ENCODE results near the gene KRCC1.
"Not testable (repeated sequence)": the region's sequence is repeated elsewhere in the genome, so short reads cannot be mapped to it uniquely, and the experiment has no call there.

KRCC1 gene

DNA sequence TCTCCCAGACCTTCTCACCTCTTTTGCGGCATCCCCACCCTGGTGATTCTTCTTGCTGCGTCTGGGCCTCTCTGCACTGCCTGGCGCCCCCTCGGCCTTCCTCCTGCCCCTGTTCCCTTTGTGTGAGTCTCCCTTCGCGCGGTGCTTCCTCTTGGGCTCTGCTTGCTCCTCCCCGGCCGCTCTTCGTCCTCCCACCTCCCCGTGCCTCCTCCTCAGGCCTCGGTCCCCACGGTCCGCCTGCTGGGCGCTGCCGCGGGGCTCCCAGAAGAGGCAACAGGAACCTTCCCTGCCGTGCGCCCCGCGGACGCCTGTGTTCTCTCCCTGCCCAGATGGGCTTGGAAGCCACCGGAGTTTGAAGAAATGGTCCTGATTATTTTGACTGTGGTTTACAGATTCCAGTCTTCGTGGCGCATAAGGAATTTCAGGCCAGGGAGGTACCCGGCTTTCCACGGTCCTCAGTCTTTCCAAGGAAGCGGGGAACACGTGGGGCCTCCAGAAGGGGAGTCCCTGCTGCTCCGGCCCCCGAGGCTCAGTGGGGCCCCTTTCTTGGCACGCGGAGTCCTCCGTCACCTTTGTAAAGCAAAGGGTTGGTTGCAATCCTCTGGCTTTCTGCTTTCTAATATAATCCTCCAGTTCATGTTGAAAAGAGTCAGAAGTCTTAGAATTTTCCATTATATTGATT lies 52.4 kb downstream of the KRCC1 start:
- in situ Hi-C loops (cut with MboI; ENCODE audit: low sequenced_read_pairs) = no loop called here

DNA sequence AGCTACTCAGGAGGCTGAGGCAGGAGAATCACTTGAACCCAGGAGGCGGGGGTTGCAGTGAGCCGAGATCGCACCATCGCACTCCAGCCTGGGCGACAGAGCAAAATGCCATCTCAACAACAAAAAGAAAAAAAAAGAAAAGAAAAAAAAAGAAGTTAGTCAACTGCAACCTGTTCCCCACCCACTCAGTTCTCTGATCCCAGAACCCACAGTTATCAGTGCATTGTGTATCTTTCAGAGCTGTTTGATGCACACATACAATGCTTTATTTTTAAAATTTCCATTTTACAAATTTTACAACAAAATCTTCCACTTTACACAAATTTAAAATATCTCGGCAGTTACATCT lies 53.2 kb downstream of the KRCC1 start:
- in situ Hi-C loops (cut with MboI; ENCODE audit: low sequenced_read_pairs) = no loop called here

DNA sequence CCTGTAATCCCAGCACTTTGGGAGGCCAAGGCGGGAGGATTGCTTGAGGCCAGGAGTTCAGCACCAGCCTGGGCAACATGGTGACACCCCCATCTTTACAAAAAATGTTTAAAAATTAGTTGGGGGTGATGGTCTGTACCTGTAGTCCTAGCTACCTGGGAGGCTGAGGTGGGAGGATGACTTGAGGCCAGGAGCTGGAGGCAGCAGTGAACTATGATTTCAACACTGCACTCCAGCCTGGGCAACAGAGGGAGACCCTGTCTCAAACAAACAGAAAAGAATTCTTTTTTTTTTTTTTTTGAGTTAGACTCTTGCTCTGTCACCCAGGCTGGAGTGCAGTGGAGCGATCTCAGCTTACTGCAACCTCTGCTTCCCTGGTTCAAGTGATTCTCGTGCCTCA lies 55.1 kb downstream of the KRCC1 start:
- in situ Hi-C loops (cut with MboI; ENCODE audit: low sequenced_read_pairs) = not testable (repeated sequence)

DNA sequence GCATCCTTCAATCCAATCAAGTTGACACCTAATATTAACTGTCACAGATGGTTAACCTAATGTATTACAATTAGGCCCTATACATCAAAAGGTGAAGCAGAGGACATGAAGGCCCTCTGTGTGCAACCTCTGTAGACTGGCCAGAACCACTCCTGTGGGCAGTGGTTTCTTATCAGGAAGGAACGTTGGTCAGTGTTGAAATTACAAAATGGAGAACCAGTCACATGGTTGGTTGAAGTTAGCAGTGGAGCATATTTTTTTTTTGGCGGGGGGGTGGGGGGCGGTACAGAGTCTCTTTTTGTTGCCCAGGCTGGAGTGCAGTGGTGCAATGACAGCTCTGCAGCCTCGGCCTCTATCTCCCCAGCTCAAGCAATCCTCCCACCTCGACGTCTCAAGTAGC lies 59.0 kb downstream of the KRCC1 start:
- in situ Hi-C loops (cut with MboI; ENCODE audit: low sequenced_read_pairs) = no loop called here

DNA sequence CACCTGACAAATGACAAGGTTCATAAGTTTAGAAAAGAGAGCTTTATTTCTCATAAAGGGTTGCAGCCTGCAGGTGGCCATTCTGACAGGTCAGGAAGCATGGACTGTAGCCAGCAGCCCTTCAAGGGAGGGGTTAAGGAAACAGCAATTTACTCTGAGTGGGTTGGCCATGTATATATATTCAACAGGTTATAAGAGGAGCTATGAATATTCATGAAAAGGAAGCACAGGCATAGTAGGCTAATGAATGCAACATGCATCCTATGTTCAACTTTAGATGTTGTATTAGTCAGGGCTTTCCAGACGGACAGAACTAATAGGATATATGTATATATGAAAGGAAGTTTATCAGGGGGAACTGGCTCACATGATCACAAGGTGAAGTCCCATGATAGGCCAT lies 59.8 kb downstream of the KRCC1 start:
- in situ Hi-C loops (cut with MboI; ENCODE audit: low sequenced_read_pairs) = no loop called here

DNA sequence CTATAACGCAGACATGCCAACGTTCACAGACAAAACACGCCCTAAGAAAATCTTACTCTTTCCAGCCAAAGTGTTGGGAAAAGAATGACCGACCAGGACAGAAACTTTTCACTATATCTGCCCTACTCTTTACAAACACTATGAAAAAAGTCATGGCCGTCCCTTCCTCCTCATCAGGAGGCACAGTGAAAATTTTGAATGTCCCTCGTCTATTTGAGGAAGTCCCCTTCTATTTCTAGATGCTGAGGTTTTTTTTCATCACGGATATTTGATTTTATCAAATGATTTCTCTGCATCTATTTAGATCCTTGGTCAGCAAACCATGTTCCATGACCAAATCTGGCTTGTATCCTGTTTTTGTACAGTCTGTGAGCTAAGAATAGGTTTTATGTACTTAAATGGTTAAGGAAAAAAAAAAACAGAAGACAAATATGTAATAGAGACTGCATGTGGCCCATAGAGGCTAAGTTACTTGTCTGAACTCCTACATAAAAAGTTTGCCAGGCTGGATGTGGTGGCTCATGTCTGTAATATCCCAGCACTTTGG lies 61.2 kb downstream of the KRCC1 start:
- in situ Hi-C loops (cut with MboI; ENCODE audit: low sequenced_read_pairs) = not testable (repeated sequence)

DNA sequence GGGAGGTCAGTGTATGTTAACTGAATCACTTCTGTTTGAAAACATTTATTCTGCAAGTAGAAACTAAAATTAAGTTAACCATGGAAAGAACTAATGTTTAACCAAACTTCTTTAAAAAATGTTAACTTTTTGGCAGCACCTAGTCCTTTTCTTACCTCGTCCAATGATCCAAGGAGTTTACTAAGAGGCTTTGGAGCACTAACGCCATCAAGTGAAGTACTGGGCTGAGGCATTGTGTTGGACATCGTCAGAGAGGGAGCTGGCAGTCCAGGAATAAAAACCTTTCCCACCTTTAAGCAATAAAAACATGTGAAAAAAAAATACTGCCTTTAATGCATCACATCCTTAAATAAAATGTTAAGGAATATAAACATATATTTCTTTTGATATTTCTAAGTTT lies 63.0 kb downstream of the KRCC1 start:
- in situ Hi-C loops (cut with MboI; ENCODE audit: low sequenced_read_pairs) = not testable (repeated sequence)

DNA sequence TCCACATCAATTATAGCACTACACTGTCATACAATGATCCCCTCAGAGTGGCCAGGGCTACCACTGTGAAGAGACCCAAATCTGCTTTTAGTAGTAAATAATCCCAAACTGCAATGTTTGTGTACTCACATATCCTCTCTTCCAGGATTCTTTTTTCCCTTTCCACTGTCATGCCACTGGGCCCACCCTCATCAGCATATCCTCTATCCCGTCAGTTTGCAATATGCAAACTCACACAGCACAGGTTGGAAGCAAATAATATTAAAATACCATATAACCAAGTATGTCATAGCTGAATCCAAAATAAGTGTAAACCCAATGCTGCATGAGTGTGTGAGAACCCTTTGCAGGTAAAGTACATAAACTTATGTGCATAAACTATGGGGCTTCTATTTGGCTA lies 68.1 kb downstream of the KRCC1 start:
- in situ Hi-C loops (cut with MboI; ENCODE audit: low sequenced_read_pairs) = not testable (repeated sequence)

DNA sequence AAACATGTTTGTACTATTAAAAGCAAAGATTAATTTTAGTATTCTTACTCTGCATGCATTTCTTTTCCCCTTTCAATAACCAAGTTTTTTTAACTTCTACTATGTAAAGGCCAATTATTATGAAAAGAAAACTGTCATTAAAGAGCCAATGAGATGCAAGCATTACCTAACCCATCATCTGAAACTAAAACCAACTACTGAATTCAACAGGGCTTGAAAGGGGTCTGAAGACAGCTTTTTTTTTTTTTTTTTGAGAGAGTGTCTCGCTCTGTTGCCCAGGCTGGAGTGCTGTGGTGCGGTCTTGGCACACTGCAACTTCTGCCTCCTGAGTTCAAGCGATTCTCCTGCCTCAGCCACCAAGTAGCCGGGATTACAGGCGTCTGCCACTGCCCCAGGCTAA lies 69.7 kb downstream of the KRCC1 start:
- in situ Hi-C loops (cut with MboI; ENCODE audit: low sequenced_read_pairs) = not testable (repeated sequence)

DNA sequence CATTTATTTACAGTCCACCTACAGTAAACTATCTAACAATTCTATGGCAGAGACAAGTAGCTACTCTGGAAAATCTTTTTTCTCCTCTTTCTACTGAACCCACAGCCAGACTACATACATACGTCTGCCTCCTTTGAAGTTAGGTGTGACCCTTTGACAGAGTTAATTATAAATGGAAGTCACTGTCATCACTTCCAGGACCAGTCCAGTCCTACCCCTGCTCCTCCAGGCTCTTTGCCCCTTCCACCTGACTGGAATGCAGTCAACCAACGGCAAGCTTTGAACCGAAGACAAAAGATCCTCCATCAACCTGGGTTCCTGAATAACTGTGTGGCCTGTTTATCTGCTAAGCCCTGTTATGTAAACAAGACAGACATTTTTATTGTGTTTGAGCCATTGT lies 74.4 kb downstream of the KRCC1 start:
- in situ Hi-C loops (cut with MboI; ENCODE audit: low sequenced_read_pairs) = not testable (repeated sequence)
